HG03196 (cell line): ENCODE data around the gene KRT9.

Experiments
- ATAC-seq: cut with Tn5 transposase; IDR thresholded peaks from one replicate; pipeline ENCODE4 v1.9.1; 2021; ENCODE audit not compliant: unreplicated experiment

KRT9 gene

DNA sequence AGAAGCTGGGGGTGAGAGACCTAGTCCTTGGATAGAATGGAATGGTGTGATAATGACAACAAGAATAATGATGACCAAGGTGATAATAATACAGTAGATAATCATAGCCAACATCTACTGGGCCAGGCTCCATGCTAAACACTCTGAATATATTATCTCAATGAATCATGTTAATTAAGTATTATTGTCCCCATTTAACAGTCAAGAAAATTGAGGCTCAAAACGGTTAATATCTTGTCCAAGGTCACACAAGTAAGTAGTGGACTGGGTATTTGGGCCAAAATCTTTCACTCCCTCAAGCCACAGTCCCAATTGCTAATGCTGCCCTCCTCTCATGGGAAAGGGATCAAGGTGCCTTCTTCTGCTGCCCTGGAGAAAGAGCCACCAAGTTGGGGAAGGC is 39.9 kb downstream of the KRT9 start:
- no peak for ATAC-seq

DNA sequence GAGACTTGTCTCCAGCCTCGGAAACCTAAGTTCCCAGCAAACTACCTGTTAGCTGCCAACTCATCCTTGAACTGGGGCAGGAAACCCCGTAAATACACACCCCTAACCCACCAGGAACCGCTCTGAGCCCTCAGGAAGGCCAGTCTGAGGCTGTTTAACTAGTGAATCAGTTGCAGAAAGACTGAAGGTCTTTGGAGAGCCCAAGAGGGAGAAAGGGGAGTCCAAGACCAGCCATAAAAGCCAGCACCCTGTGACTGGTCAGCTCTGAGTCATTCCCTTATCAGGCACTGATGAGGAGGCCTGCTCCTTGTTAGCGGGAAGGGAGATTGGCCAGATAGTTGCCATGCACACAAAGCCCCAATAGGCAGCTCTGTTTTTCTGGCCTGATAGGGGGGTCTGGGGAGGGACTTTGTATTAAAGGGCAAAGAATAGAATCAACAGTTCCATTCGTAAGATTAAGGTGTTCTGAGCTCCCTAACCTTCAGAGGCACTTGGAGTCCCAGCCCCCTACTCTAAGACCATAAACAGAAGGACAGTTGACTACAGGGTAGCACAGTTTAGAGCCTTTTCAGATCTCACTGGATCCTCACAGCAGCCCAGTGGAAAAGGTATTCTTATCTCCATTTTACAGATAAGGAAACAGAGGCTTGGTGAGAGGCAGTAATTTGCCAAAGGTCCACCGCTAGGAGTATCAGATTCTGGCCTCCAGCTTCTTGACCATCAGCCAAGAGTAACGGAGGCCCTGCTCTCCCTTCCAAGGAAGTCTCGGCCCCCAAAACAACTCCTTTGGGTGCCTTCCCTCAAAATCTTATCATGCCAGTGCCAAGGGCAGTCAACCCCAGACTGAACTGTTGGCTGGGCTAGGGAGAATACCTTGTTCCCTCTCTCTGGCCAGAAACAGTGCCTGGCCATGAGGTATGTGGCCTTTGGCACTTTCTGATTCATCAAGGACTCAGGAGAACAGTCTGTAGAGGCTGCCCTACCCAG is 41.5 kb downstream of the KRT9 start:
- ATAC-seq = no peak

DNA sequence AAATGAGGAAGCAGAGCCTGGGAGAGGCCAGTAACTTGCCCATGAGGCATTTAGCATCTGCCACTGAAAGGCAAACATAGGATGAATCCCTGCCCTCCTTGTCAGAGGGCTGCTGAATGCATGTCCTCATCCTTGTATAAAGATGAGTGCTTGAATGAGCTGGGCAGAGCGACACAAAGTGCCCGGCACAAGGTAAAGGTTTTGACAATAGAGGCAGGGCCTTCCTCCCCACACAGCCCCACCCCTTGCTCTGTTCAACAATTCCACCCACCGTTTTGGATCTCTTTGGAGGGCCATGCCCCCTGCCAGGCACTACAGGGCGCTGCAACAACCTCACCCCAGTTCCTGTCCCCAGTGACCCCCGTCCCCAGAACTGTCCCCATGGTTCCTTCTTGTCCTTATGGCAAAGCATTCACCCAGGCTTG is 42.4 kb downstream of the KRT9 start:
- ATAC-seq = no peak

DNA sequence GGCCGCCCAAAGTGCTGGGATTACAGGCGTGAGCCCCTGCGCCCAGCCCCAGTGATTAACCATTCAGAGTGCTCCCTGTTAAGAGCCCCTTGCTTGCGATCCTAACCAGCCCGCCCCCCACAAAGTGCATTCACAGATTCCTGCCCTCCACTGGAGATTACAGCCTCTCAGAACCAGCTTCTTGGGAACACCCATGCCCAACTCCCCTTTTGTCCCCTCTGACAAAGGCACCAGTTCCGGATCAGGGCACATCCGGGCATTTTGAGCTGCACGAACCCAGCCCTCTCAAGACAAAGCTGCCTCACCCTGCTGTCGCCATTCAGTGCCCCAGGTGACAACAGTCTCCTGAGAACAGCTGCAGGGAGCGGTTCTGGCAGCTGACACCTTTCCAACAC is 42.9 kb downstream of the KRT9 start:
- ATAC-seq = no peak

DNA sequence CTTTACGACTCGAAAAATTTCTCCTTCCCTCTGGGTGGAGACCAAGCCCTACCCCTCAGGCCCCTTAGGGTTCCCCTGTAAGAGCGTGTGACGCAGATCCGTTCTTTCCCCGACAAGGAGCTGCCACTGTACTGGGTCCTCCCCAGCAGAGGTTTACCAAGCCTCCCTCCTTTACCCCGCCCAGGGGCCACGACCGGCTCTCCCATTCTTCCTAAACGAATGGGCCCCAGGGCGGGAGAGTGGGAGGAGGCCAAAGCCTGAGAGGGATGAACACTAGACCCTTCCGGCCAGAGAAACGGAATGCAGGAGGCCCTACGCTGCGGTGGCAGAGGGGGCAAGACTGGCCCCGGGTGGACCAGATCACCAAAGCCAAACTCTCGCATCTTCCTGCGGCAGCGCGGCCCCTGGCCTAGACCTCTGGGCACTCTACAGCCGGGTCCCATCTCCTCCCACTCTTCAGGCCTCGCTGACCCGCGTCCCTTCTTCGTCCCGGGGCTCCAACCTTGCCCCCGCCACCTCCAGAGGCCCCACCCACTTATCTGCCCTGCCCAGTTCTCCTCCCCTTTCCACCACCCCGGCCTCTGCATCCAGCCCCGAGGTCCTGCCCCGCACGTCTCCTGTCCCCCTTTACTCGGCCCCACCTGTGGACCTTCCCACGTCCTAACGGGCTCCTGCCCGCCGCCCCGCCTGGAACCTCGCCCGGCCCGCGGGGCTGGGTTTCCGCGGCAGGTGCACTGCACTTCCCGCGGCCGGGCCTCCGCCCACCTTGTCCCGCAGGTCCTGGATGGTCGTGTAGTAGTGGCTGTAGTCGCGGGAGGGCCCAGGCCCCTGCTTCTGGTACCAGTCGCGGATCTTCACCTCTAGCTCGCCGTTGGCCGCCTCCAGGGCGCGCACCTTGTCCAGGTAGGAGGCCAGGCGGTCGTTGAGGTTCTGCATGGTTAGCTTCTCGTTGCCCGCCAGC is 44.5 kb downstream of the KRT9 start:
- no peak for ATAC-seq

DNA sequence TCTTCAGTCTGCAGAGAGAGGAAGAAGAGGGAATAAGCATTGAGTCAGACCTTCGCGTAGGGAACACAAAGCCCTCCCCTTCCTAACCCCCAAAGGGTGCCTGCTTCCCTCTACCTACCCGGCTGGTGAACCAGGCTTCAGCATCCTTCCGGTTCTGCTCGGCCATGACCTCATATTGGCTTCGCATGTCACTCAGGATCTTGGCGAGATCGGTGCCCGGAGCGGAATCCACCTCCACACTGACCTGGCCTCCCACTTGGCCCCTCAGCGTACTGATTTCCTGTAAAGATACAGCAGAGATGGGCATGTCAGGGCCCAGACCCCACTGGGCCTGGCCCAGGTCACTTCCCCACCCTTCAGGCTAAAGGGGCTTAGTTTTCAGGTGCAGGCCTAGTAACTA is 47.6 kb downstream of the KRT9 start:
- no peak for ATAC-seq

DNA sequence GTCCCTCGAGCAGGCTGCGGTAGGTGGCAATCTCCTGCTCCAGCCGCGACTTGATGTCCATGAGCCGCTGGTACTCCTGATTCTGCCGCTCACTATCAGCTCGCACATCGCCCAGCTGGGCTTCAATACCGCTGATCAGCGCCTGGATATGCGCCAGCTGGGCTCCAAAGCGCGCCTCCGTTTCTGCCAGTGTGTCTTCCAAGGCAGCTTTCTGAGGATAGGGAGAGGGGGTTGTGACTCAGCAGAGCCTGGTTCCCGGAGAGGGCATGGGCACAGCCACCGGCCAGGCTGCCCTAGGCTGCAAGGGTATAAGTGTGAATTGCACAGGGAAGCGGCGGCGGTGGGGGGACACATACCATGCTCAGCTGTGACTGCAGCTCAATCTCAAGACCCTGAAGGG is 48.1 kb downstream of the KRT9 start:
- ATAC-seq = no peak

DNA sequence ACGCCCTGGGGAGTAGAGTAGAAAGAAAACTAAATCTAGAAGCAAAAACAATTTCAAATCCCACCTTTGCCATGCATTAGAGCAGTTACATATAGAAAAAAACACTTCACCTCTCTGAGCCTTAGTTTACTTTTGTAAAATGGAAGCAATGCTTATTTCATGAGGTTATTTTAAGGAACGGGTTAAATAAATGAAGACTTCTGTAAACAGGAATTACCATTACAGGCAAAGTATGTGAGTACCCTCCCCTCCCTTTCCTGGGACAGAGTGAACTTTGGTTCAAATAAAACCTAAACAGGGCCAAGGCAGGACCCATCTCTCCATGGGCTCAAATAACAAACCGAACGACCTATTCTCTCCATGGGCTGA is 48.6 kb downstream of the KRT9 start:
- ATAC-seq = no peak

DNA sequence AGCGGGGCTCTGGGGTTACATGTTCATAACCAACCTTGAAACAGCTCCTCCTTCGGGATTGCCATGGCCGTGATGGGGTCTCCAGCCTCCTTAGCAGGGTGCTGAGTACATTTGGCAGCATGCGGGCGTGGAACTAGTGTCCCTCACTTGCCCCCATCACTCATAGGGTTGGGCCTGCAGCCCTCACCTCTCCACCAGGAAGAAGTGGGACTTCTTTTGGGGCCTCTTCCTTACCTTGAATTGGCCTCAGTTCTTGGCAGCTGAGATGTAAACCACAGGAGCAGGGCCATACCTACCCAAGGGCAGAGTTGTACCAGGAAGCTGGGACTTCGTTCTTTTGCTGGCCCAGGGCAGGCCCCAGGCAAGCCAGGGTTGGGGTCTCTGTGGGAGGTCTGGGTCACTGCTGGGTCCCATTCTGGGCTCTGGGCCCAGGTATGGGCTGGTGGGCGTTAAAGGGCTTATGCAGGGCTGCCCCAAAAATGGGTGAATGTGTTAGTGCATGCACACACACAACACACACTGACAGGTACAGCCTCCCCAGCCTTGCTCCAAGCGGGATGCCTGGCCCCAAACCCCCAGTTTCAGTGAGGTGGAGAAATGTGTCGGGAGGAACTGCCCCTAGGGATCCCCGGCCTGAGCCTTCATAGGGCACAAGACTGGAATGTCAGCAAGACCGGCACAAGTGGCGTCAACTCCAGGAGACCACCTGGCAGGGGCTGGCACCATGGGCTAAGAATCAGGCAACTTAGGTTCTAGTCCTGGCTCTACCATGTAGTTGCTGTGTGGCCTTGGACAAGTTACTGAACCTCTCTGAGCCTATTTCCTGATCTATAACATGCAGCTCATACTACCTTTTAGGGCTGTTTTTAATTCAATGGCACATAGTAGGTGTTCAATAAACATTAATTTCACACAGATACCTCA is 49.3 kb downstream of the KRT9 start:
- ATAC-seq = no peak

DNA sequence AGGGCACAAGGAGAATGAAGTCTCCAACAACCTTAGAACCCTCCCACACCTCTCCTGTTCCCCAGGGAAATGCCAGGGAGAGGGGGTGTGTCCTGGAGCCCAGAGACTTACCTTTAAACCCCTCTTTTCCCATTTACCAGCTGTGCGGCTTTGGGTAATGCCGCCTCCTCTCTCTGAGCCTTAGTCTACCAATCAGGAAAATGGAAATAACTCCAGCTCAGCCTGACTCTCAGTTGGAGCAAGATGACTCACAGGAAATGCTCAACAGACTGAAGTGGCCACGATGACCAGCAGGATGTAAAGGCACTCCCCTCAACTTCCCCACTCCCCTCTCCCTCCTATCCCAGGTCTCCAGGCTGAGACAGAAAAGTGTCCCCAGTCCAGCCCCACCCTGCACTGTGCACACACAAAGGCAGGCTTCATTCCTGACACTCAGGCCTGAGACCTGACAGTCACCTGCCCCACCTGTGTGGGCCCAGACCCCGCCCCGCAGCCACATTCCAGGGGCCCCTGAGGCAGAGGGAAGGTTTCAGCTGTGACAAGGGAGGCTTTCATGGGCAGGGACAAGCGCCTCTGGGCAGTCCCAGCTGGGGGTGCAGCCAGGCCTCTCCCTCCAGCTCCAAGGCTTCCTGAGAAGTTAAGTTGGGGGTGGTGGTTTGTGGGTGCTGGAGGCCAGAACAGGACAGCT is 50.1 kb downstream of the KRT9 start:
- ATAC-seq = no peak

DNA sequence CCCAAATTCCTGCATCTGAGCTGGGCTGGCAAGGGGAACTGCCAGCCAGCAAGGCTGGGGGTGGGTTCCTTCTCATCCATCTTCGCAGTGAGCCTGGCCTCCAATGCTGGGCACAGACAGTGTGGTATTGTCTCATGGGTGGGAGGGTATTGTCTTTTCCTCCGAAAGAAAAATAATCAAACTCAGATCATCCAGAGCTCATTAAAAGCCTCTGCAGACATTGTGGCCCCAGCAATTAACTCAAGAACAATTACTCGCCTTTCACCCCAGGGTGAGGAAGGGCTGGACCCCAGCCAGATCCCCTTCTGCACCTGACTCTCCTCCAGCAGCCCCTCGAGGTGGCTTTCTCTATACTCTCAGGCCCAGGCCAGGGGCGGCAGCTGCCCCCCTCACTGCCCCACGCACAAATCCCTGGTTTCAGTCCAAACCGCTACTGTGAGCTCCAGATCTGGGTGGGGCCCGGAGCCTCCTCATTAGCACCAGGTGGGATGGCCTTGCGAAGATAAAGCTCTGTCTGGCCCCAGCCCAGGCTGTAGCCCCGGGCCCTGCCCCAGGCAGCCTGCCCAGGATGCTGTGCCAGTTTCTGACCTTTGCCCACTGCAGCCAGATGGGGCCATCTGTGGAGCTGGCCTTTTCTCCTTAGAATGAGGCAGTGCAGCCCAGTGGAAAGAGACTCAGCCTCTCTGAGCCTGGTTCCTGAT is 50.9 kb downstream of the KRT9 start:
- no peak for ATAC-seq

DNA sequence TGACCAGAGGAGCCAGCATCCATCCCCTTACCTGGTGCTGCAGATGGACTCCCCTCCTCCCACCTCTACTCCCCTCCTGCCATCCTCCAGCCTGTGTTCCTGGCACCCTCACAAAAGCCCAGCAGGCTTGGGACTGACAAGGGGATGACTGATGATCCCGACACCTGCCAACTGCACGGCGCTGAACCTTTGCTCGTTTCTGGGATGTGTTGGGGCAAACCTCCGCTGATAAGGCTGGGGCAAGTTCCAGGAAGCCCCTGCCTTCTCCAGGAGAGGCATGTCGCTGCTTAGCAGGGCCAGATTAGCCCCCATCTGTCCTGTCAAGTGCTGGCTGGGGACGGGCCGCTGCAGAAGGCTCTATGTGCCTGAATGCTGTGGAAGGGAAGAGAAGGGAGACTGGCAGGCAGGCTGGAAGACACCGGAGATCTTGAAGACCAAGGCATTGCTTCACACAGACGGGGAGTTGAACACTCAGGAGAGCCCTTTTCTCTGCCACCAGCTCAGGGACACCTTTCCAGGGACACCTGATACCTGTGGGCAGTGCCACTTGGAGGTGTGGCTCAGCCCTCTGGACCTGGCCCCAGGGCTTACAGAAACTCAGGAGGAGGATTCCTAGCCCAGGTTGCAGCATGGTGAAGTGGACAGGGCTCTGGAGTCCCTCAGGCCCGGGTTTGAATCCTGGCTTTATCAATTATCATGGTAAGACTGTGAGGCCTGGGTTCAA is 52.2 kb downstream of the KRT9 start:
- no peak for ATAC-seq

DNA sequence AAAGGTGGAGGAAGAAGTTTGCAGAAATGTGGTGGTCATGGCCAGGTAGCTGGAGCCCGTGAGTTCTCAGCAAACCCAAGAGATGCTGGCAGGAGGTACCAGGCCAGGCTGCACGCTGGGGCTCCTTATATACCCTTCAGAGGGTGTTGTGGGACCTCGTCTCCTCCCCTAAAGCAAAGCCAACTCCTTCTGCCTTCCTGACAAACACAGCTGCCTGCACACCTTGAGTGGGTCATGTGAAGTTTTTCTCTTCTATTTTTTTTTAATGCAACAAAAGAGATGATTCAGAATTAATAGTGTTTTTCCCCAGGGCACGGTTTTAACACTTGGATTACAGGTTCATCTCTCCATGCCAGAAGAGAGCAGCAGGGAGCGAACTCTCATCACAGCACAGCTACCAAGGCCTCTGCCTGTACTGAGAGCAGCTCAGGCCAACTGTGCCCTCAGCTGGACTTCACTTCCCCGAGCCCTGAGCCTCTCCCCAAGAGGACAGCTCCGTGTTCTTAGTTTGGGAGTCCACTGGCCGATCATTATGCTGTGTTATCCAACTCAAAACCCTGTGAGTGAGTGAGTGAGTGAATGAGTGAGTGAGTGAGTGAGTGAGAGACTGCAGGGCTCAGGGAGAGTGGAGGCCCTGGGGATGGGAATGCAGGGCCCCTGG is 52.9 kb downstream of the KRT9 start, which contains the start of gene KRT15:
KRT15 (minus strand) TSS at position 102 of the 661 bp plus-strand sequence; CDS start at position 39, 63 bp downstream.
- no peak for ATAC-seq

DNA sequence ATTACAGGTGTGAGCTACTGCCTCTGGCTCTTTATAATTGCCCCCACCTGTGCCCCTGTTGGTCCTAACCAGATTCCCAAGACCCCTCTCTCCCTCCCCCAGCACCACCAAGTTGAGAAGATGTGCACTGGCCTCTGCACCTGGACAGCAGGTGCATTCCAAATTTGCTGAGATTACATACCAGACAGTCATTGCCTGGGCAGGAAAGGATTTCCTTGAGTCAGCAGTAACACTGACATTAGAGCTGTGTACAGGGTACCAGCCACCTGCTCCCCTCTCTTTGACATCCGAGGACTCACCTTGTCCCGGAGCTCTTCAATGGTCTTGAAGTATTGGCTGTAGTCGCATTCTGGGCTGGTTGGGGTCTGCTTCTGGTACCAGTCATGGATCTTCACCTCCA is 53.8 kb downstream of the KRT9 start:
- ATAC-seq = no peak

DNA sequence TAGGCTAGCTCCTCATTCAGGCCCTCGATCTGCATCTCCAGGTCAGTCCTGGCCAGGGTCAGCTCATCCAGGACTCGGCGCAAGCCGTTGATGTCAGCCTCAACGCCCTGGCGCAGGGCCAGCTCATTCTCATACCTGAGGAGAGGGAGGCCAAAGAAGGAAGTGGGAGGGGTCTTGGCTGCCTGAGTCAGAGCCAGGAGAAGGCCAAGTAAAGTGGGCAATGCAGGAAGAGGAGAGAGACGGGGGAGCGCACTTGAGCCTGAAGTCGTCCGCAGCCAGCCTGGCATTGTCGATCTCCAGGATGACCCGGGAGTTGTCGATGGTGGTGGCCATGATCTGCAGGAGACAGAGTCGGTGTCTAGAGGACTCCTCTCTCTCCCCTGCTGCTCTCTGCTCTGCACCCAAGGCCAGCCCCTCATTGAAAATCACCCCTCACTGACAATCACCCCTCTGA is 55.0 kb downstream of the KRT9 start:
- no peak for ATAC-seq

DNA sequence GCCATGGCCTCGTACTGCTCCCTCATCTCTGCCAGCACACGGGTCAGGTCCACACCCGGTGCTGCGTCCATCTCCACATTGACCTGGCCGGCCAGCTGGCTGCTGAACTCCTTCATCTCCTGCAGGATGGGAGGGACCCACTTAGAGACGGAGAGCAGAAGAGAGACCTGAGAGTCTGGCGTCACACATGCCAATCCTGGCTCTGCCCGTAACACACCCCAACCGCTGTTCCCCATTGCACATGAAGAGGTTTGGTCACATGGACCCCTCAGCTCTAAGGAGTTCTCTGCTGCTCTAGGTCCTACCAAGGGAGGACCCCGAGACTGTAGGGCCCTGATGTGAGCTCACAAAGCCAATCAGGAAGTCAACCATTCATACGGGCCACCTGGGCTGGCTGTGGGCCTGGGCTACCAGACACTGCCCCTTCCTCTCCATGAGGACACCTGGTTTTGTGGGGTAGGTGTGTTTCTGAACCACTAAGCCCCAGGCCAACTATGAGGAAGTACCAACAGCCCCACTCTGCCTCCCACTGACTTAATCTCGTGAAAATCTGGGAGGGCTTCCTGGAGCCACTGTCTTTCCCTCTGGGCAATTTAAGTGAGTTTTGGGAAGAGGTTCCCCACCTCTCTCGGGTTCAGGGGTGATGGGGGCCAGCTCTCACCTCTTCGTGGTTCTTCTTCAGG is 55.6 kb downstream of the KRT9 start:
- ATAC-seq = no peak
